PC-9 (cell line): ENCODE data around the gene HDHD5.

Experiments
- EZH2 ChIP-seq: fragments of 200-600 bp; sonication (generic); IDR thresholded peaks from 2 replicates; pipeline ENCODE4 v1.8.0; 2017; ENCODE audit warnings: antibody characterized with exemption, low read depth
- TF ChIP-seq, protein P1 (sequence below): fragments of 200-600 bp; sonication (generic); conservative IDR thresholded peaks from 2 replicates; pipeline ENCODE4 v1.6.1; 2017; ENCODE audit warnings: mixed run types, antibody characterized with exemption, mild to moderate bottlenecking, moderate library complexity

DNA sequence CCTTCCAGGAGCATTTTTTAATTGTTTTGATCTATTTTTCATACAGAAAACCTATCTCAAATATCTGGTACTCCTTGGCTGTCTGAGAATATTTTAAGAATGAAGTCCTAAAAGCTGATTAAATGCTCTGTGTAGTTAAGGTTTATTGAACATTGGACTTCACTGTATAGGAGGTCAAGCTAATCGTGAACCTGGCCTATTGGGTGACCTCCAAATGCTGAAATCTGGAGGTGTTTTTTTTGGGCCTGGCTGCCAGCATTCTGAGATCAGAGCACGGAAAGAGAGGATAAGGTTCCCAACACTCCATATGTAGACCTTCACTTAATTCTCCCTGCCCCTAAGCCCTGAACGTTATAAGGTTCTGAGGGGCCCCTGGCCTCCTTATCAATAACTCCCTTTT lies 66.0 kb downstream of the HDHD5 start:
- TF ChIP-seq EZH2, result no peak
- TF ChIP-seq, protein P1, sequence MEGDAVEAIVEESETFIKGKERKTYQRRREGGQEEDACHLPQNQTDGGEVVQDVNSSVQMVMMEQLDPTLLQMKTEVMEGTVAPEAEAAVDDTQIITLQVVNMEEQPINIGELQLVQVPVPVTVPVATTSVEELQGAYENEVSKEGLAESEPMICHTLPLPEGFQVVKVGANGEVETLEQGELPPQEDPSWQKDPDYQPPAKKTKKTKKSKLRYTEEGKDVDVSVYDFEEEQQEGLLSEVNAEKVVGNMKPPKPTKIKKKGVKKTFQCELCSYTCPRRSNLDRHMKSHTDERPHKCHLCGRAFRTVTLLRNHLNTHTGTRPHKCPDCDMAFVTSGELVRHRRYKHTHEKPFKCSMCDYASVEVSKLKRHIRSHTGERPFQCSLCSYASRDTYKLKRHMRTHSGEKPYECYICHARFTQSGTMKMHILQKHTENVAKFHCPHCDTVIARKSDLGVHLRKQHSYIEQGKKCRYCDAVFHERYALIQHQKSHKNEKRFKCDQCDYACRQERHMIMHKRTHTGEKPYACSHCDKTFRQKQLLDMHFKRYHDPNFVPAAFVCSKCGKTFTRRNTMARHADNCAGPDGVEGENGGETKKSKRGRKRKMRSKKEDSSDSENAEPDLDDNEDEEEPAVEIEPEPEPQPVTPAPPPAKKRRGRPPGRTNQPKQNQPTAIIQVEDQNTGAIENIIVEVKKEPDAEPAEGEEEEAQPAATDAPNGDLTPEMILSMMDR, result no peak
